ENCODE results near the gene SERPINB13. TPM values are rescaled to one million over a fixed set of nuclear protein-coding genes. Genes with fewer than 3 reads are reported as not detected.

The SERPINB13 gene
- total RNA-seq, 2 donors from 2014 or later, result not detected

DNA sequence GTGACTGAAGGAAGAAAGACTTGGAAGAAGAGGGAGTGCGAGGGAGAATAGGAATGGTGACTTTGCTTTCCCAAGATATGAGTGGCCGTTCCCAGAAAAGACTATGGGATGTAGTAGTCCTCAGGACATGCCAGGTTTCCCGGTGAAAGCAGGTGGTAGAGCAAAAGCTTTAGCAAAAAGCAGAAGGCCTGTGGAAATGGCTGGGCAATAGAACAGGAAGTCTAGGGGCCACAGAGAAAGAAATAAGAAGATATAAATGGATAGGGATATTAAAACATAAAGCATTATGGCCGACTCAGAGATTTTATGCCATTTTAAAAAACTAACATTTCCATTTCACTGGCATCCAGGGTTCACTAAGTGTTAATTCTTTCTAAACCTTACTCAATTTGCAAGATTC, 1.2 kb upstream of the SERPINB13 start:
- intact Hi-C loops (cut with DNase I, micrococcal nuclease), result no loop called here
- DNase-seq (no peak), ATAC-seq (no peak)

DNA sequence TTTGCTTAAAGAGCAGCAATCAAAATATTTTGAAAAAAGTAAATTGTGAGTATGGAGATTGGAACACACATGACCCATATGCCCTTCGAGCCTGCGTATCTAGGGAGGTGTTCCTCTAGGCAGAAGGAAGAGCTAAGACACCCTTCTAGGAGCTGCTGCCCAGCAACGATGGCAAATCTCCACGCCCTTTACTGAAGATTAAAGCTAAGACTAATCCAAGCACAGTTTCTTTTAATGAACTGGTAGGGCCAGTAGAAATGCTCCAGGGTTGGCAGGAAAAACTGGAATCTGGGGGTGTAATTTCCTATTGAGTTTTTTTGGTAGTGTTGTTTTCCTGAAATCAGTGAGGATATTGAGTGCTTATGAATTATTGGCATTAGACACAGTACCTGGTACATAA, 712 bp upstream of the SERPINB13 start:
- ATAC-seq (no peak), DNase-seq (no peak)
- intact Hi-C loops (cut with DNase I, micrococcal nuclease), result no loop called here

DNA sequence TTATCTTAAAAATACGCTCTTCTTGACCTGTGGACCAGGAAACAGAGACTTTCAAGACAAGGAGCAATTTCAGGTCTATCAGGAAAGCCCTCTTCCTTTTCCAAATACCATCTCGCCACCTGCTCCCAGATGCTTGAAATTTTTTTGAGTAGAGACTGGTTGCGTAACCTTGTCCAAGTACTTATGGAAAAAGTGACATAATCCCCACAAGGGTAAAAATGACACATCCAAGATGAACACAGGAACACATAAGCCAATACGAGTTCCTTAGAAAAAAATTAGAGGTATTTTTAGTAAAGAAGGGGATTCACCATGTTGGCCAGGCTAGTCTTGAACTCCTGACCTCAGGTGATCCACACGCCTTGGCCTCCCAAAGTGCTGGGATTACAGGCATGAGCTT, 1.8 kb downstream of the SERPINB13 start:
- DNase-seq (no peak), ATAC-seq (no peak)
- intact Hi-C loops (cut with DNase I, micrococcal nuclease), result no loop called here

DNA sequence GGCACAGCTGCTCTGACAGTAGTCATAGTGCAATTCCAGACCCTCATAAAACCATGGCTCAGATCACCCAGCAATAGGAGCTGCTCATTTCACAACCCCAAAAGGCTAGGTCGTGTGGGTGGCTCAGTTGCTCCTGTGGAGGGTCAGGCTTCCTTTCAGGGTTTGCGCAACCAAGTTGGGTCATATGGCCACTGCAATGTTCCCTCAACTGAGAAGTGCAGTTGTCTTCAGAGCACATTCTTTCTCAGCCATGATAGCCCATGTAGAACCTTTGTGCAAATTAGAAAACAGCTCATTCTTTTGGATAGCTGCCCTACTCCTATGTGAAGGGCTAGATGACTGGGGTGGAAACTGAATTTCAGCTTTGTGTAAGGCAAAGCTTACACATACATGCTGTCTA, 3.2 kb downstream of the SERPINB13 start:
- no peak for ATAC-seq
- no peak for DNase-seq
- intact Hi-C loops (cut with DNase I, micrococcal nuclease), result no loop called here

DNA sequence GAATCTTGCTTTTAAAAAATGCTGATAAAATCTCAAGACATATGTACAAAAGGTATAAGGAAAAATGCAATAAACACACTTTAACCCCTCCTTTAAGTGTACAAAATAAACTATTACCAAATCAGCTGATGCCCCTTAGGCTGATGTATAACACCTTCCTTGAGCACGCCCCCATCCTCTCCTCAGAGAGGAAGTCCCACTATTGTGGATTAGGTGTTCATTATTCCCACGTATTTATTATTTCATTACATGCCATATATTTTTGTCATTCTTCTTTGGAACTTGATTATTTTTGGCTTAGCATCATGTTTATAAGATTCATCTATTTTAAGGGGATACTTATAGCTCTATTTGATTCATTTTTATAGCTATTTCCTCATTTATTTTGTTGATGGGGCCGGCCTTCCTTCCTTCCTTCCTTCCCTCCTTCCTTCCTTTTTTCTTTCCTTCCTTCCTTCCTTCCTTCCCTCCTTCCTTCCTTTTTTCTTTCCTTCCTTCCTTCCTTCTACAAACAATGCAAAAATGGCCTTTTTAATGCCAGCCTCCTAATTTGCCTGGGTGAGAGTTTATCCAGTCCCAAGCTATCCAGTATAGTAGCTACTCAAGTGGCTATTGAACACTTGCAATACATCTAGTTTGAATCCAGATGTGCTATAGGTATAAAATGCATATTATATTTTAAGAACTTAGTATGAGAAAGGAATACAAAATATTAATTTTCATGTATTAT, 4.0 kb downstream of the SERPINB13 start:
- no peak for ATAC-seq
- intact Hi-C loops (cut with DNase I, micrococcal nuclease), result no loop called here
- no peak for DNase-seq

DNA sequence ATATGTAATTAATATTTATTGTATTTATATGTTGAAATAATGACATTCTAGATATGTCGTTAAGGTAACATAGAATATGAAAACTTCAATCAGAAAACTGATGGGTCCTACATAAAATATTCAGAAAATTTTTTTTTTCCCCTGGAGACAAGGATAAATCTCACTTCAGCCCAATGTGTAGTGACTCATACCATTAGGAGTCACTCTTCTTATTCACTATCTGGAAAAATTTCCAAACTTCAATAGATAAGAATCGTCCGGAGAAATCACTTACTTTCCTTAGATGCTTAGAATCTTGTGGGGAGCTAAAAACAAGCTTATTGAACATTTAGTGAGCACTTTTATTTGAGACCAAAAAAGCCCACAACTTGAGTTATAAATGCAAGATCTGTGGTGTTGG, 4.6 kb downstream of the SERPINB13 start:
- no peak for ATAC-seq
- no peak for DNase-seq
- intact Hi-C loops (cut with DNase I, micrococcal nuclease), result no loop called here

DNA sequence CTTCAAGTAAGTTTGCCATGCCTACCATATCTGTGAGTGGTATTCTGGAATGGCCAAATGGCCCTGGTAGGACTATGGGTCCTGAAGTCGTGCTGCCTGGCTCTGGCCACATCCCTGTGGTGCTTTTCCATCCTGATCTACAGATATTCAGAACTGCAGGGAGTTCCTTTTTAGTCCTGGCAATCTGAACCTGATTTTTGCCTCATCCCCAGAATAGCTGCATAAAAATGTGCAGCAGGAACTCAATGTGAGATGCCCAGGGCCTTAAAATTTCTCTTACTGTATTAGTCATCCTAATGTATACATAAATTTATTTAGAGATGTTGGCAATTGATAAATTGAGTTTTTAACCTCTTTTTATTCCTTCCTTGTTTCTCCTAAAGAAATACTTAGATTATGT, 5.3 kb downstream of the SERPINB13 start:
- DNase-seq, result no peak
- intact Hi-C loops (cut with DNase I, micrococcal nuclease), result no loop called here

DNA sequence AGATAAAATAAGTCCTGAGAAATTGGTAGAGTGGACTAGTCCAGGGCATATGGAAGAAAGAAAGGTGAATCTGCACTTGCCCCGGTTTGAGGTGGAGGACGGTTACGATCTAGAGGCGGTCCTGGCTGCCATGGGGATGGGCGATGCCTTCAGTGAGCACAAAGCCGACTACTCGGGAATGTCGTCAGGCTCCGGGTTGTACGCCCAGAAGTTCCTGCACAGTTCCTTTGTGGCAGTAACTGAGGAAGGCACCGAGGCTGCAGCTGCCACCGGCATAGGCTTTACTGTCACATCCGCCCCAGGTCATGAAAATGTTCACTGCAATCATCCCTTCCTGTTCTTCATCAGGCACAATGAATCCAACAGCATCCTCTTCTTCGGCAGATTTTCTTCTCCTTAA, 9.8 kb downstream of the SERPINB13 start:
- DNase-seq, result no peak
- intact Hi-C loops (cut with DNase I, micrococcal nuclease), result no loop called here
- ATAC-seq, result no peak

More for the DNA sequence above, 5.3 kb downstream of the SERPINB13 start:
- ATAC-seq, result no peak

DNA sequence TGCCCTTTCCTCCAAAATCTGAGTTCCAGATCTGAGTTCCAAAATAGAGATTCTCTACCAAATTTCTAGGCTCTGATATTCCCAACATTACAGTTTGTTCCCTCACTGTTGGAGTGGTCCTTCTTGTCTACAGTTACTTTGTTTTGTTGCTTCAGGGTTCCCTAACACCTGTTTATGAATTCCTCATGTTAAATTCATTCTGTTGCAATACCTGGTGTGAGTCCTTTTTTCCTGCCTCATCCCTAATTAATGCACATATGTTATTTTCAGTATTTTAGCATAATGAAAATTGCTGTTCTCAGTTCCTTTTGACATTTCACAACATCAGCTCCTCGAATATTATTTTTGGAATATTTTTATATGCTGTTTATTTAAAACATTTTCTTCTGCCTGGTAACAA, 16.2 kb downstream of the SERPINB13 start:
- DNase-seq (no peak), ATAC-seq (no peak)
- intact Hi-C loops (cut with DNase I, micrococcal nuclease), result no loop called here

DNA sequence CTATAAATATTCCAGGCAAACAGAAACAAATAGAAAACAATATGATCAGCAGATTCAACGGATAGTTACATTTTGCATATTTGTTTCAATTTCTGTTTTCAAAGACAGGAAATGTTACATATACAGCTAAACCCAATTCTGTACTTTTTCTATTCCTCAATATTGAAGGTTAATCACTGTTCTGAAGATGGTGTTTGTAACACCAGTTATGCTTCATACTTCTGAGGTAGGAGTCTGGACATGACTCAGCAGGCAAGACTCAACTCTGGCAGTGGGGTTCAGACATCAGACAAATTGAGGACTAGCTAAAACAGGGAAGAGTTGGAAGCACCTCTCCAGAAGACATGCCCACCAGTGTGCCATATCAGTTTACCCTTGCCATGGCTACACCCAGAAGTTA, 16.6 kb downstream of the SERPINB13 start:
- ATAC-seq, result no peak
- no peak for DNase-seq
- intact Hi-C loops (cut with DNase I, micrococcal nuclease), result no loop called here

DNA sequence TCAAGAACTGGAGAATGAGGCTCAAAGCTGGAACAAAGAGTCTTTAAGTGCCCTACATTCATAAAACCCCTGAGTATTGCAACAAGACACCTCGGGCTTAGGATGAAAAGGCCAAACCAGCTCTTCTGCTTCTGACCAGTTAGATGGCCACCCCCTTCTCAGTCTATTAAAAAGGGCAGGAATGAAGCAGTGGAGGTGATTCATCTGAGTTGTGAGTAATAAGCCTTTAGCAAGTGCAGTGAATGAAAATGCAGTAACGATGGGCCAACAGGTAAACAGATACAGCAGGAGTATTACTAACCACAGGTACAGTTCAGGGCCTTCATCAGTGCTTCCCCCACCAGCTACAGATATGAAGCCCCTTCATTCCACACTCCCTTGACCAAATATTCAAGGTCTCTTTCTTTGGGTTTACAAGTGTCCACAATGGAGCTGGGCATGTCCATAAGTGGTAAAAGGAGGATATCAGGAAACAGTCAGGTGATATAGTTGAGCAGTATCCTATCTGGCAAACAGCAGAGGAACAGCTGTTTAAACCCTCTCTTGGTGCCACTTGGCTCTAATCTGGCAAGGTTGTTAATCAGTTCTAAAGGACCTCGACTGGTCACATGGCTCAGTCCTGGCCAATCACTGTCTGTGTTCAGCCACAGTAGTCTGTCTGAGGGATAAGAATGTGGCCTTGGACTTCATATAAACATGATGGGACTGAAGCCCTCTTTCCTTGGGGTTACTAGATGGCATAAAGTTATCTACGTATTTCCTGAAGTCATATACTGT, 17.8 kb downstream of the SERPINB13 start:
- DNase-seq, result no peak
- ATAC-seq, result no peak
- intact Hi-C loops (cut with DNase I, micrococcal nuclease), result no loop called here

DNA sequence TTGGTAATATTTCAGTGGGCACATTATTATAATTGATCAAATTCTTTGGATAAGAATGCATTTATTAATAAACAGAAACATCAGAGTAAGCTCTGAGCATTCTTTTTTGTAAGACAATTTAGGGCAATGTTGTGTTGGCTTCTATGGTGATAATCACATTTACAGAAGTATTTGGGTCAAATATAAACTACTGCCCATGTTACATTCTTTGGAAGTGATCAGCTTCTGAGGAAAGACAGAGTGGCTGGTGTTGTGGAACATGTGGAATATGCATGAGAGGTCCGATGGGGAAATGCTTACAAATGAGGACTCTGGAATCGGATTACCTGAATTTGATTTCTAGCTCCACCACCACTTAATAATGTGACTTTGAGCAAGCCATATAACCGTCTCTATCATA, 19.4 kb downstream of the SERPINB13 start:
- ATAC-seq (no peak), DNase-seq (no peak)
- intact Hi-C loops (cut with DNase I, micrococcal nuclease), result no loop called here

DNA sequence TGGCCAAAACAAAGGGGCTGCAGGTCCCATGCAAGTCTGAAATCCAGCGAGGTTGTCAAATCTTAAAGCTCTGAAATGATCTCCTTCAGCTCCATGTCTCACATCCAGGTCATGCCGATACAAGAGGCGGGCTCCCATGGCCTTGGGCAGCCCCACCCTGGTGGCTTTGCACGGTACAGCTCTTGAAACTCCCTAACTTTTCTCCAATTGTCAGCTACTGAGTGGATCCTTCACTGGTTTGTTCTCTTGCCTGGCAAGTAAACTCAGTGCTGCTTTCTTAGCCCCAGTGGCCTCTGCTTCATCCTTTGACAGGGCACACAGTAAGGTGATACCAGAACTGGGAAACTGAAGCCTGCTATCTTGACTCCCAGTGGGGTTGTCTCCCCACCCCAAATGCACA, 26.3 kb downstream of the SERPINB13 start:
- ATAC-seq (no peak), DNase-seq (no peak)
- intact Hi-C loops (cut with DNase I, micrococcal nuclease), result no loop called here

DNA sequence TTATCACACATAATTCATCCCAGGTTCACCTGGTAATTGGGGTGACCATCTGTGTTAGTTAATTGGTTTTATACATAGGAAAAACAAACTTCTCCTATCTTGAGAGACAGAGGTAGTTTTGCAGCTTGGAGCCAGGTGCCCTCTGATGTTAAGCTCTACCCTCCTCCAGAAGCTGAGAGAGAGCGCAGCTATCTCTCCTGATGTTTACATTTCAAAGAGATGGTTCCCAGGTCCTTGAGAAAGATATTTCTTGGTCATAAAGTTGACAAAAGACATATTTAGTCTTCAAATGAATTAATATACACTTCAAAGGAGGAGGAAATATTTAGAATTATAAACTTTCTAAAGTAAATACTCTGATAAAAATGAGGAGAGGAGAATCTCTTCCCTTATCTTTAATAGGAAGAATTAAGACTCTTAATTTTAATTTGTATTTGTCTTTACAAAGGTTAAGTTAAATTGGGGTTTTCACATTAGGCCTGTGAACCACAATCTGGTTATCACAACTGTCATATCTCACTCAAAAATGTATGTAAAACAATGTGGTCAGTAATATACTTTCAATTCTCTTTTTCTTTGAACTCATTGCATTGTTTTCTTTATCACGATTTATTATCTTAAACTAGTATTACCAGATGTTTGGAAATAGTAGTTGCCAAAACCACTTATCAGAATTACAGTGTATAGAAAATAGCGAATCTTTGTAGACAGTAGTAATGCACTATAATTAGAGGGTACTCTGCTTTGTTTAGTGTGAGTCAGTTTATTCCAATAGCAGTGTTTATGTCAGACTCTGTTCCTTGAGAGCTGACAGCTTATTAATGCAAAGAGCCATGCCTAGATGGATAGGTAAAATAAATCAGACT, 30.1 kb downstream of the SERPINB13 start:
- intact Hi-C loops (cut with DNase I, micrococcal nuclease), result no loop called here
- ATAC-seq (no peak), DNase-seq (no peak)

DNA sequence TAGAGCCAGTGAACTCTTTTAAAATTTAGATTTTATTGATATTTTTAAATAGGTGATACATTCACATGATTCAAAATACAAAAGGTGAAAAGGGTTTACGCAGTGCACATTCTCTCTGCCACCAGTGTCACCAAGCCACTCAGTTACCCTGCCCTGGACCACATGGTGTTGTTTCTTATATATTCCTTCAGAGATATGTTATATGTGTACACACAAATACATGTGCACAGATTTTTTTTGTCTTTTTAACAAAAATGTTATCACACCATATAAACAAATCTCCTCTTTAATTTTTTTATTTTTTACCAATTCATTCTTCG, 30.7 kb downstream of the SERPINB13 start:
- no peak for ATAC-seq
- intact Hi-C loops (cut with DNase I, micrococcal nuclease), result no loop called here
- no peak for DNase-seq

DNA sequence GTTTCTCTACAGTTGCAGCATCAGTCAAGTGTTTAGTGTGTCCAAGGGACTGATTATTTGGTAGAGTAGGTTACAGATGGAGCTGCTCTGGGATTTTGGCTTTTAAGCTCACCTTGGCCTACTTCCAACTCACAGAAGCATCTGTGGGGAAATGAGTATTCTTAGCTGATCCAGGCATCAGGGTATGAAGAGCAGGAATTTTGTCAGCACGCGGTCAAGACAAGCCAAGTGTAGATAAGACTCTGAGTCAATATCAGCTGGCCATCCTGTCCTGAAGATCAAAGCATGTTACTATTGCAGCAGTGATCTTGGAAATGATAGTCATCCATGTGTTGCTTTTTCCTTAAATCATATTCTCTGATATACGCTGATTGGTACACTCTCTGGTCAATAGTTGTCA, 32.5 kb downstream of the SERPINB13 start:
- intact Hi-C loops (cut with DNase I, micrococcal nuclease), result no loop called here
- DNase-seq, result no peak
- no peak for ATAC-seq

DNA sequence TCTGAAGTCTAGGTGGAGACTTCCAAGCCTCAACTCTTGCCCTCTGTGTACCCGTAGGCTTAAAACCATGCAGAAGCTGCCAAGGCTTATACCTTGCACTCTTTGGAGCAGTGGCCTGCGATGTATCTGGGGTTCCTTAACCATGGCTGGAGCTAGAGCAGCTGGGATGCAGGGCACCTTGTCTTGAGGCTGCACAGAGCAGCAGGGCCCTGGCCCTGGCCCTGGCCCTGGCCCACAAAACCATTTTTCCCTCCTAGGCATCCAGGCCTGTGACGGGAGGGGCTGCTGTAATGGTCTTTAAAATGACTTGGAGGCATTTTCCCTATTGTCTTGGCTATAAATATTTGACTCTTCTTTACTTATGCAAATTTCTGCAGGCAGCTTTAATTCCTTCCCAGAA, 37.7 kb downstream of the SERPINB13 start:
- intact Hi-C loops (cut with DNase I, micrococcal nuclease), result no loop called here
- ATAC-seq (no peak), DNase-seq (no peak)

DNA sequence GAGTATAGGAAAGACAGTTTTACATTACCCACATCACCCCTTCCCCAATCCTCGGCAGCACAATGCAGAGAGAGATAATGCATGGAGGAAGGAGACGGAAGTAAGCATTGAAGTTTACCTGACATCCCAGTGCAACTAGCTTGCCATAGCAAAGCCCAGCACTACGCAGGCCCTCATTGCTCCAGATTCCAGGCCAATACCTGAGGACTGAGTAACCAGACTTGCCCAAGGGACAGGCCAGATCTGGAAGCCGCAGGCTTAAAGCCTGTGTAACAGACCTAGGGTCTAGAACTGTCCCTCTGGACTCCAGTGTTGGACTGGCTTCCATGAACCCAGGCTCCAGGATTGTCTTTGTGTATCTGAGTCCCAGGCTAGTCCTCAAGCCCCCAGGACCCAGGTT, 39.3 kb downstream of the SERPINB13 start:
- intact Hi-C loops (cut with DNase I, micrococcal nuclease), result no loop called here
- ATAC-seq (no peak), DNase-seq (no peak)

DNA sequence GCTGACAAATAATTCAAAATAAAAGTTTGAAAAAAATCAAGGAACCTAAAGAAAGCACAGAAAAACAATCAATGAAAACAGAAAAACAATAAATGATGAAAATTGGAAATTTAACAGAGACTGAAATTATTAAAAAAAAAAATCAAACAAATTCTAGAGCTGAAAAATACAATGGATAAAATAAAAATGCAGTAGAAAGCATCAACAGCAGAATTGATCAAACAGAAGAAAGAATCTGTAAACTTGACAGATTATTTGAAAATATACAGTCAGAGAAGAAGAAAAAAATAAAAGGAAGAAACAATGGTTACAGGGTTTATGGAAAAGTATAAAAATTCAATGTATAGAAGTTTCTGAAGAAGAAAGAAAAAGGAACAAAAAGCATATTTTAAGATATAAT, 40.7 kb downstream of the SERPINB13 start:
- no peak for ATAC-seq
- intact Hi-C loops (cut with DNase I, micrococcal nuclease), result no loop called here
- no peak for DNase-seq

DNA sequence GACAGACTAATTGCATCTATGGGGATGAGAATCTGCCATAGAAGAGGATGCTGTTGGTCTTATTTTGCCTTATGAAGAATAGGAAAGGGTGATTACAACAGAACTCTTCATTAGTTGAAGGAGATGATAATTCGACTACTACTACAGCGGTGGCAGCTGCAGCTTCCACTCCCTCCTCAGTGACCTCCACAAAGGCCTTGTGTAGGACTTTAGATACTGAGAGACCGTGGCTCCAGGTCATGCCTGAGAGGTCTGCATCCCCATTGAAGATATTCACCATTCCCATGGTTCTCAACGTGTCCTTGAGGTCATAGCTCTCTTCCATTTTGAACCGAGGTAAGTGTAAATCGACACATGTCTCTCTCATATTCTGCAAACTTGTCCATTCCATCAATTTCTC, 50.6 kb downstream of the SERPINB13 start:
- intact Hi-C loops (cut with DNase I, micrococcal nuclease), result no loop called here
- DNase-seq, result no peak
- no peak for ATAC-seq

Measured in left colon (tissue), 2 donors.